IMR-90 (cell line): Measurements from ENCODE around the gene KCNG3. TPM values are rescaled to one million over a fixed set of nuclear protein-coding genes. Genes with fewer than 3 reads are reported as not detected.

Experiments used
- ATAC-seq: fragments of 200-7000 bp; cut with Tn5 transposase; 2 replicates; pipeline ENCODE4 v1.9.1; 2020; ENCODE audit warnings: low read depth, mild to moderate bottlenecking, moderate library complexity
- BruUV-seq: library from RNA; stranded (reverse); fragments of 400-500 nt; replicated peaks from 2 replicates; lab custom pipeline; 2021; lab: Mats Ljungman, UMichigan
- CTCF ChIA-PET: fragments of 300-600 bp; formaldehyde crosslinking; extraction: SDS; loops from one replicate; lab custom pipeline; 2021; ENCODE audit warnings: antibody characterized with exemption; lab: Yijun Ruan, JAX
- POLR2A ChIA-PET: fragments of 300-600 bp; sonication (Branson Sonifier 250); formaldehyde crosslinking; loops from one replicate; lab custom pipeline; 2022; ENCODE audit warnings: antibody characterized with exemption; ENCODE audit not compliant: unreplicated experiment; lab: Charles Lee
- DNase-seq: peaks from one replicate; pipeline ENCODE4 v3.0.0; 2013
- H2AFZ ChIP-seq: replicated peaks from 2 replicates; pipeline ENCODE3; 2013; ENCODE audit warnings: low read length, mild to moderate bottlenecking; ENCODE audit not compliant: poor library complexity
- H2AK5ac ChIP-seq: 2 replicates; pipeline ENCODE4 v1.6.1; 2013; ENCODE audit warnings: low read depth, low read length, inconsistent platforms
- H2AK9ac ChIP-seq: replicated peaks from 2 replicates; pipeline ENCODE3; 2013; ENCODE audit warnings: mild to moderate bottlenecking, low read depth, low read length, moderate library complexity; ENCODE audit not compliant: poor library complexity
- H2BK120ac ChIP-seq: 2 replicates; pipeline ENCODE4 v1.6.1; 2013; ENCODE audit warnings: low read depth, low read length, inconsistent platforms
- H2BK15ac ChIP-seq: 3 replicates; pipeline ENCODE4 v1.6.1; 2013; ENCODE audit warnings: low read depth, low read length, inconsistent platforms
- H2BK20ac ChIP-seq: 2 replicates; pipeline ENCODE4 v1.6.1; 2013; ENCODE audit warnings: low read depth, mild to moderate bottlenecking, inconsistent platforms, low read length, moderate library complexity
- H2BK5ac ChIP-seq: 2 replicates; pipeline ENCODE4 v1.6.1; 2013; ENCODE audit warnings: mild to moderate bottlenecking, low read depth, low read length, inconsistent platforms; ENCODE audit not compliant: poor library complexity, severe bottlenecking
- H3K14ac ChIP-seq: replicated peaks from 2 replicates; pipeline ENCODE4 v1.6.1; 2013; ENCODE audit warnings: low read depth, low read length, inconsistent platforms
- H3K18ac ChIP-seq: 2 replicates; pipeline ENCODE4 v1.6.1; 2013; ENCODE audit warnings: low read depth, low read length, control low read depth
- H3K23ac ChIP-seq: 2 replicates; pipeline ENCODE4 v1.6.1; 2013; ENCODE audit warnings: low read depth, low read length, inconsistent platforms
- H3K27ac ChIP-seq: 2 replicates; pipeline ENCODE4 v1.5.1; 2013; ENCODE audit warnings: mild to moderate bottlenecking, control low read depth, low read length; ENCODE audit not compliant: insufficient read depth
- H3K27me3 ChIP-seq: 2 replicates; pipeline ENCODE4 v1.6.1; 2013; ENCODE audit warnings: low read length; ENCODE audit not compliant: control insufficient read depth, insufficient read depth
- H3K36me3 ChIP-seq: 2 replicates; pipeline ENCODE4 v1.6.1; 2013; ENCODE audit warnings: low read length, mixed read lengths; ENCODE audit not compliant: control insufficient read depth, insufficient read depth
- H3K4ac ChIP-seq: 2 replicates; pipeline ENCODE4 v1.6.1; 2013; ENCODE audit warnings: low read depth, low read length, inconsistent platforms
- H3K4me1 ChIP-seq: 2 replicates; pipeline ENCODE4 v1.6.1; 2013; ENCODE audit warnings: low read length, mixed read lengths; ENCODE audit not compliant: control insufficient read depth, insufficient read depth
- H3K4me2 ChIP-seq: 2 replicates; pipeline ENCODE4 v1.6.1; 2013; ENCODE audit warnings: low read depth, mild to moderate bottlenecking, control low read depth, low read length, moderate library complexity
- H3K4me3 ChIP-seq: 2 replicates; pipeline ENCODE4 v1.5.1; 2013; ENCODE audit warnings: low read depth, mild to moderate bottlenecking, control low read depth, low read length, moderate library complexity; ENCODE audit not compliant: insufficient read depth
- H3K56ac ChIP-seq: 2 replicates; pipeline ENCODE4 v1.6.1; 2013; ENCODE audit warnings: low read length, inconsistent platforms; ENCODE audit not compliant: insufficient read depth; ENCODE audit errors: extremely low read depth
- H3K79me1 ChIP-seq, 2 experiments: 2 replicates each; pipeline ENCODE4 v1.6.1; 2013; ENCODE audit warnings: low read length in 2 of 2, inconsistent platforms in 1 of 2, low read depth in 1 of 2
- H3K9ac ChIP-seq: 2 replicates; pipeline ENCODE4 v1.6.1; 2013; ENCODE audit warnings: low read depth, low read length, control low read depth
- H3K9me1 ChIP-seq: 2 replicates; pipeline ENCODE4 v1.6.1; 2013; ENCODE audit warnings: low read length, inconsistent platforms; ENCODE audit not compliant: insufficient read depth
- H3K9me3 ChIP-seq: 2 replicates; pipeline ENCODE4 v1.6.1; 2013; ENCODE audit warnings: low read length; ENCODE audit not compliant: control insufficient read depth, insufficient read depth
- H4K20me1 ChIP-seq: 2 replicates; pipeline ENCODE4 v1.6.1; 2013; ENCODE audit warnings: low read length, inconsistent platforms; ENCODE audit not compliant: insufficient read depth
- H4K5ac ChIP-seq: 2 replicates; pipeline ENCODE4 v1.6.1; 2013; ENCODE audit warnings: mild to moderate bottlenecking, low read depth, low read length, control low read depth
- H4K8ac ChIP-seq, 2 experiments: 2 replicates each; pipeline ENCODE4 v1.6.1; 2013; ENCODE audit warnings: low read depth in 2 of 2, low read length in 2 of 2, control low read depth in 1 of 2, inconsistent platforms in 1 of 2
- H4K91ac ChIP-seq: 2 replicates; pipeline ENCODE4 v1.6.1; 2013; ENCODE audit warnings: low read depth, low read length, inconsistent platforms; ENCODE audit not compliant: insufficient read depth
- MAFK ChIP-seq: IDR thresholded peaks from 2 replicates; pipeline ENCODE4 v1.6.1; 2012; ENCODE audit warnings: low read depth, low read length, improper control_type of control experiment
- MAZ ChIP-seq: IDR thresholded peaks from 2 replicates; pipeline ENCODE4 v1.6.1; 2012; ENCODE audit warnings: low read depth, mild to moderate bottlenecking, low read length, improper control_type of control experiment, moderate library complexity, borderline replicate concordance
- WGBS, 2 experiments: methylation state at CpG; one replicate each; pipeline versions ENCODE4 v1.1.5 to v1.1.7; 2013; ENCODE audit warnings: missing lambda C conversion rate in 2 of 2; ENCODE audit not compliant: insufficient read length in 1 of 2; ENCODE audit errors: extremely low coverage in 2 of 2; 5-methylcytosine and 5-hydroxymethylcytosine counted together
- dilution Hi-C: fragments of 300-500 bp; cut with HindIII; formaldehyde crosslinking; loops from one replicate; pipeline ENCODE4 v1.14.3; 2018; ENCODE audit warnings: low sequenced_read_pairs; ENCODE audit not compliant: unreplicated experiment
- in situ Hi-C: fragments of 300-500 bp; cut with MboI; formaldehyde crosslinking; loops from 3 replicates; pipeline ENCODE4 v1.14.3; 2019; ENCODE audit warnings: low sequenced_read_pairs, inconsistent platforms, mixed read lengths
- intact Hi-C: fragments of 100-400 bp; cut with micrococcal nuclease; formaldehyde crosslinking; loops from 2 replicates; pipeline ENCODE4 v1.10.0; 2022
- polyA plus RNA-seq, 3 experiments: library from polyadenylated mRNA; depleted of rRNA; stranded (reverse); fragments of >200 nt; gene quantifications; 2 replicates each; pipeline ENCODE4 v1.2.3, GENCODE V29; 2012; ENCODE audit warnings: low replicate concordance in 1 of 3
- total RNA-seq: library from RNA; depleted of rRNA; stranded (reverse); fragments of >200 nt; gene quantifications from 2 replicates; pipeline ENCODE4 v1.2.3, GENCODE V29; 2012

The KCNG3 gene
- total and polyA plus RNA-seq, 2 of the 4 experiments (the other 2 are of a cell fraction), result under 0.01 TPM; not detected in 1

- no peak overlapping the region for H3K9ac ChIP-seq
- intact Hi-C loops (no loop called here), dilution Hi-C loops (no loop called here), in situ Hi-C loops (no loop called here)
- no peak overlapping the region for H2BK20ac ChIP-seq
- no peak overlapping the region for H2BK5ac ChIP-seq
- no peak overlapping the region for H3K23ac ChIP-seq
- H3K4me3 ChIP-seq, result no peak overlapping the region
- peaks cover 5% of the 10 kb centered on the region for H3K9me3 ChIP-seq
- peak; percentile 71 for TF ChIP-seq MAFK
- TF ChIP-seq MAZ, result no peak
- peaks cover 6% of the 10 kb centered on the region for H3K27me3 ChIP-seq
- H3K14ac ChIP-seq, result no peak overlapping the region
- no peak overlapping the region for H4K8ac ChIP-seq
- H2AK5ac ChIP-seq, result no peak overlapping the region
- H3K18ac ChIP-seq, result no peak overlapping the region
- no CpG with 5 or more reads among the region's 3 CpGs for WGBS, 2 experiments
- H2AK9ac ChIP-seq, result no peak overlapping the region
- no peaks in the 10 kb centered on the region for H3K36me3 ChIP-seq
- DNase-seq (no peak), ATAC-seq (no peak)
- H2BK15ac ChIP-seq, result no peak overlapping the region
- no peaks in the 10 kb centered on the region for H3K79me1 ChIP-seq
- no peak overlapping the region for H4K5ac ChIP-seq
- H2AFZ ChIP-seq, result no peak overlapping the region
- no peak overlapping the region for H3K4me2 ChIP-seq
- BruUV-seq, result no TSS peak
- no peak overlapping the region for H3K27ac ChIP-seq
- no peaks in the 10 kb centered on the region for H4K20me1 ChIP-seq
- H2BK120ac ChIP-seq, result no peak overlapping the region
- no peaks in the 10 kb centered on the region for H3K4me1 ChIP-seq
- ChIA-PET CTCF (no interaction called here), POLR2A (no interaction called here)
- H4K91ac ChIP-seq, result no peak overlapping the region
- H3K4ac ChIP-seq, result no peak overlapping the region
- no peak overlapping the region for H3K56ac ChIP-seq
- H3K9me1 ChIP-seq, result no peaks in the 10 kb centered on the region
Observed at GRCh38 chr2:42410742-42411514, 82.9 kb downstream of the KCNG3 start.
